Colon (tissue), 2 donors: ENCODE measurements around the gene BSND.

Source experiments
- FAIRE-seq: peaks from 2 replicates; lab custom pipeline; 2012; peaks lifted over from hg19 to GRCh38; lab: Jason Lieb, UNC
- donor health status: control.
- donor health status: control.

The BSND gene

DNA sequence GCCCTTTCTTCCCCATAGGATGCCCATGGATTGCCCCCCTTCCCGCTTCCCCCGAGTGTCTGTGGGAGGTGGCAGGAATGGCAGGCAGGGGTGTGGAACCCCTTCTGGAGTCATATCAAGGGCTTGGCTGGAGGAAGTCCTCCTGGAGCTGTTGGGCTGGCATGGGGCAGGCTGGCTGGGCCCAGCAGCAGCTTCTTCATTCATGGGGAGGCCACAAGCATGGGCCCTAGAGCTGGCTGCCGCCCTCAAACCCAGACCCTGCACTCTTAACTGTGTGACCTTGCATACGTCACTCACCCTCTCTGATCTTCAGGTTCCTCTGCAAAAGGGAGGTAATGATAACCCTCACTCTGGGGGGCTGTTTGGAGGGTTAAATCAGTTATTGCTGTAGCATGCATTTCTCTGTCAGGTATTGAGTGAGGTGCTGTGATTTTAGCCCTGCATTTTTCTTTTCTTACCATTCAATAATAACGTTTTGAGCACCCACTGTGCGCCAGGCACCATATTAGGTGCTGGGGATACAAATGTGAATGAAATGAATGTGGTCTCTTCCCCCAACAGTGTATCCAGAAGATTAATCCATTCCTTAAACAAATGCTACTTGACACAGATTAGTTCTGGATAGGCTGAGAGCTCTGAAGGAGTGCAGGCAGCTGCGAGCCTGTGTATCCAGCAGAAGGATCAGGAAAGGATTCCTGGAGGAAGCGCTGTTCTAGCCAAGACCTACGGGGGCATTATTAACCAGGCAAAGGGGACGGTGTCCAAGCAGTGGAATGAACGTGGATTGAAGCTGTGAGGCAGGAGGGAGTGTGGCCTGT lies 49.9 kb downstream of the BSND start:
- no peak for FAIRE-seq

DNA sequence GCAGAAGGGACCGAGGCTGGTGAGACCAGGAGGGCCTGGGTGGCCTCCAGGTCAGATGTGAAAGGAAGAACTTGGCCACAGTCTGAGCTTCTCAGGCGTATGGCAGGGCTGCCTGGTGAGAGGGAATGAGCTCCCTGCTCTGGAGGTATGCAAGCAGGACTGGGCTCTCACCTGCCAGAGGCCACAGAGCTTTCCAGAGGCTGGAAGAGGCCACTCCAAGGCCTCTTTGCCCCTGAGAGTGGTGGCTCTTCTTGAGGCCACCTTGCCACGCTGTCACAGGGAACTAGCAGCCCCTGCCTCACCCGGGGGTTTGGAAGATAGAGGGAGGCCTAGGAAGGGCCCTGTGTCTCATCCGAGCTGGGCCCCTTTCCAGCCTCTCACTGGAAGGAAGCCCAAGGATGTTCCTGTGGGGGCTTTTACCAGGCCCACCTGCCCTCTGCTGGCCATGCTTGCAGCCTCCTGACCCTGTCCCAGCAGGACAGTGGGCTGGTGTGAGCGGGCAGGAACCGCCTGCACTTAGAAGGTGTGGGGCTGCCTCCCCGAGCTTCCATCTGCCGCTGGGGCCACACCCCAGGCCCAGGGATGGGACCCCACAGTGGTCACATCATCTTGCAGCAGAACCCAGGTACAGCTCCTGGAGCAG lies 50.7 kb downstream of the BSND start:
- no peak for FAIRE-seq

DNA sequence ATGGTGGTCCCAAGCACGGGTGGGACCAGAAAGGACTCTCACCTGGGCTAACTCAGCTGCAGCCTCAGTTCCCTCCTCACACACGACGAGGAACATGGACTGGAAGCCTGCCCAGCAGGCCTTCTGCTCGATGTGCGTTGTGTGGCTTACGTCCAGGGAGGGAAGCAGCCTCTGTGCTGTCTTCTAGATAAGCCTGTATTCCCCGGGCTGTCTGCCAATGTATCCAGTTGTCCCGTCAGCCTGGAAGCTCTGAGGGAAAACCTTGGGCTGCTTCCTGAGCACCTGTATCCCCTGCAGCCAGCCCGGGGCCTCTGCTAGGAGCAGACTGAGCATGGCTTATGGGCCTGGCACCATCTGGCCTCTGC lies 51.2 kb downstream of the BSND start:
- FAIRE-seq, result no peak

DNA sequence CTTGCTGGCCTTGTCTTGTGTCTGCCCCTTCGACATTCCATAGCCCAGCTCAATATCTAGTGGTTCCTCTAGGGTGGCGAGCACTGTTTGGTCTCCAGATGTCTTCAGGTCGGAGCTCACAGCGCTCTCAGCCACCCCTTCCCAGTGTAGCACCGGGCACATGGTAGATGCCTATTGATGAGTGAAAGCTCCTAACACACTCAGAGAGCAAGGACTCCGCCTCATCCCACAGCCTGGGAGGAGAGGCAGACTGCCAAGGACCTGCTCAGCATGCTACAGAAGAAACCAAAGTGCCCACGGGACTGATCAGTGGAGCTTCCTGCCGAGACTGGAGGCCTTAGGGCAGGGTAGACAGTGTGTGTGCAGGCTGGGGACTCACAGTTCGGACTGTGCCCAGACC lies 51.5 kb downstream of the BSND start:
- FAIRE-seq, result no peak

DNA sequence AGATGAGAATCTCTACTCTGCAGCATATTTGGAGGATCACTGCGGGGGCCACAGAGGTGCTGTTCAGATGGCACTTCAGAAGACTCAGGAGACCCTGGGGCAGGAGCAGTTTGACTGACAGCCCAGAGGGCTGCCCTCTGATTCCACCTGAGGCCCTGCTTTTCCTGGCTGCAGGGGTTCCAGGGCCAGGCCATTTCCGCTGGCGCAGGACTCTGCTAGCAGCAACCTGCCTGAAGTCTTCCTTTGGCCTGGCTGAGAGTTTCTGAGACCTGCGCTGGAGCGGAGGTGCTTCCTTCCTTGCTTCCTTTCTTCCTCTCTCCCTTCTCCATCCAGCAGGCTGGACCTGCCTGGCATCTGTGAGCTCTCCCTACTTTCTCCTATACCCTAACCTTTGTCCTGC lies 52.4 kb downstream of the BSND start:
- FAIRE-seq, result no peak

DNA sequence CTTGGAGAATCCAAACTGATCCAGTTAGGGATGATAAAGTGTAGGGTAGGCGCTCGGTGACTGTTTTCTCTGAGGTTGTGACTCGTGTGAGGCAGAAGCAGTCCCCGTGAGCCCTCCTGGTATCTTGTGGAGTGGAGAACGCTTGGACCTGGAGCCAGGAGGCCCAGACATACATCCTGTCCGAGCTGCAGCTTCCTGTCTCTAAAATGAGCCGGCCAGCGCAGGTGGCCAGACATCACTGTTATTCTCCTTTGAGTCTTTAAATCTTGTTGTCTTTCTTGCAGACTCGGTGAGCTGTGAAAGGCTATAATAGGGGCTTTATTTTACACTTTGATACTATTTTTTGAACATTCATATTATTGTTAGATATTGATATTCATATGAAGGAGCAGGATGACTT lies 52.9 kb downstream of the BSND start:
- no peak for FAIRE-seq

DNA sequence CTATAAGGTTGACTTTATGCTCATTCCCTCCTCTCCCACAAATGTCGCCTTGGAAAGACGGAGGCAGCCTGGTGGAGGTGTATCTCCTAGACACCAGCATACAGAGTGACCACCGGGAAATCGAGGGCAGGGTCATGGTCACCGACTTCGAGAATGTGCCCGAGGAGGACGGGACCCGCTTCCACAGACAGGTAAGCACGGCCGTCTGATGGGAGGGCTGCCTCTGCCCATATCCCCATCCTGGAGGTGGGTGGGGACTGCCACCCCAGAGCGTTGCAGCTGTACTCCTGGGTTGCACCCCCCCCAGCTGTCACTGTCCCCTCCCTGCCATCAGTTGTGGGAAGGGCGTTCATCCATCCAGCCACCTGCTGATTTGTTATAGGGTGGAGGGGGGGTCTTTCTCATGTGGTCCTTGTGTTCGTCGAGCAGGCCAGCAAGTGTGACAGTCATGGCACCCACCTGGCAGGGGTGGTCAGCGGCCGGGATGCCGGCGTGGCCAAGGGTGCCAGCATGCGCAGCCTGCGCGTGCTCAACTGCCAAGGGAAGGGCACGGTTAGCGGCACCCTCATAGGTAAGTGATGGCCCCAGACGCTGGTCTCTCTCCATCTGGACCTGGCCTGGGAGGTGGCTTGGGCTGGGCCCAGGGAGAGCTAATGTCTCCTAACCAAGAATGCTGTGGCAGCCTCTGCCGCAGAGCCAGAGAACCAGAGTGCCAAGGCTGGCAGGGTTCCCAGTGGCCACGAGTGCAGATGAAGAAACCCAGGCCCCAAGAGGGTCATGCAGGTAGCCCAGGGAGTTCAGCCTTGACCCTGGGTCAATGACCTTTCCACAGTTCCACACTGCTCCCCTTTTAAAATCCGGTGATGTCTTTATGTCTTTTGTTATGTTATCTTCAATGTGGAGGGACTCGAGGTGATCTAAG lies 53.7 kb downstream of the BSND start:
- no peak for FAIRE-seq

DNA sequence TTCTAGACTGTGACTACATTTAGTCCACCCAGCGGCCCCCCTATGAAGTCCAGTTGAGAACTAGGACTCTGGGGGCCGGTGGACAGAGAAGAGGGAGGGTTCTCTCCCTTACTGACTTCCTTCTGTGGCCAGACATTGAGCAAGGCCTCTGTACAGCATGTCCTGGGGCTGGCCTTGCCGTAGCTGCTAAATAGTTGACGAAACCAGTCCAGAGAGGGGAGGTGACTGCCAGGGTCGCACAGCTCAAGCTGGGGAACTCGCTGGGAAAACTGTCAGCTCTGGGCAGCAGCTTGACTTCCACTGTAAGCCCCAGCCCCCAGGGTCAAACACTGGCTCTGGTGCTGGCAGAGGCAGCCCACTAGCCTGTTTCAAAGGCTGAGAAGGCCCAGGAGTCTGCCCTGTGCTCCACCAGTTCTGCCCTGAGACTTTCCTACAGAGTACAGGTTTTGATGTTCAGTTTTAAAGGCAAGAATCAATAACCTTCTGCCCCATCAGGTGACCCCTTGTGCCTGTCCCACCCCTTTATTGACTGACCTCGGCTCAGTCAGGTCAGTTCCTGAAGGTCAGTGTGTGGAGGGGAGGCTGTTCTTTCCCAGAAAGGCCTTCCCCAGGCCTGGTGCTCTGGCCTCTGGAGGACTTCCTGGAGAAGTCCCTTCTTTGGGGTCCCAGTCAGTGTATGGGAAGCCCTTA lies 54.7 kb downstream of the BSND start:
- no peak for FAIRE-seq

DNA sequence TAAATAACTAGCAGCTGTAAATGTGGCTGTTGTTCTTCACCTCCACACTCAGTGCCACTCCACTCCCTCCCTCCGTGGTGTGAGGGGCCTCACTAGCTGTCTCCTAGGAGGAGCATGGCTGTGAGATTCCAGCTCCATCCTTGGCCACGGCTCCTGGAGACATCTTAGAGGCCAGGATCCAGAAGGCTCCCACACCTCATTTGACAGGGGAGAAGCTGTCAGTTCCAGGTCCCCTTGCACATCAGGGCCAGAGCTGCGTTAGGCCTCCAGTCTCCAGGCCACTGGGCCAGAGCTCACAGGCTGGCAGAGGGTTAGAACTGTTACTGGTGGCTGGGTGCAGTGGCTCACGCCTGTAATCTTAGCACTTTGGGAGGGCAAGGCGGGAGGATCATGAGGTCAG lies 55.7 kb downstream of the BSND start:
- FAIRE-seq, result no peak

DNA sequence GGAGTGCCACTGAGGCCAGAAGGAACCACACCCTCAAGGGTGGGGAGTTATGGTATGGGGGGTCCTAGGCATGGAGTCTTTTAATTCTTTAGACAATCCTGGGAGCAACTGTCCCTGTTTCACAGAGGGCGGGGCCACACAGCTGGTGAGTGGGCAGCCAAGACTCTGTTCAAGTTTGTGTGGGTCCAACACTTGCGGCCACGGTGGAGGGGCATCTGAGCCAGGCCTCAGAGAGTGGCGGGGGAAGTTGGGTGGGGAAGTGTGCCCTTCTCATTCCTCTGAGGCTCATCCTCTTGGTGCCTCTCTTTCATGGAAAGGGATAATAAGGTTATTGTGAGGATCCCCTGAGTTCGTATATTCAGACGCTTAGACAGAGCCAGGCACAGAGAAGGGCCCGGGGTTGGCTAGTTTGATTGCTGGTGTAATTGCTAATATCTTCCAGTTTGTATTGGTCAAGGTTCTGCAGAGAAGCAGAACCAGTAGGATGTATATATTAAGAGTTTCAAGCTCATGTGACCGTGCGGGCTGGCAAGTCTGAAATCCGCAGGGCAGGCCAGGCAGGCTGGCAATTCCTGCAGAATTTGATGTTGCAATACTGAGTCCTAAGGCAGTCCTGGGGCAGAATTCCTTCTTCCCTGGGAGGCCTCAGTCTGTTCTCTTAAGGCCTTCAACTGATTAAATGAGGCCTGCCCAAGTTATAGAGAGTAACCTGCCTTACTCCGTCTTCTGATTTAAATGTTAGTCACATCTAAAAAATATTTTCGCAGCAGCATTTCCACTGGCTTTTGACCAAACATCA lies 56.5 kb downstream of the BSND start:
- FAIRE-seq, result no peak

DNA sequence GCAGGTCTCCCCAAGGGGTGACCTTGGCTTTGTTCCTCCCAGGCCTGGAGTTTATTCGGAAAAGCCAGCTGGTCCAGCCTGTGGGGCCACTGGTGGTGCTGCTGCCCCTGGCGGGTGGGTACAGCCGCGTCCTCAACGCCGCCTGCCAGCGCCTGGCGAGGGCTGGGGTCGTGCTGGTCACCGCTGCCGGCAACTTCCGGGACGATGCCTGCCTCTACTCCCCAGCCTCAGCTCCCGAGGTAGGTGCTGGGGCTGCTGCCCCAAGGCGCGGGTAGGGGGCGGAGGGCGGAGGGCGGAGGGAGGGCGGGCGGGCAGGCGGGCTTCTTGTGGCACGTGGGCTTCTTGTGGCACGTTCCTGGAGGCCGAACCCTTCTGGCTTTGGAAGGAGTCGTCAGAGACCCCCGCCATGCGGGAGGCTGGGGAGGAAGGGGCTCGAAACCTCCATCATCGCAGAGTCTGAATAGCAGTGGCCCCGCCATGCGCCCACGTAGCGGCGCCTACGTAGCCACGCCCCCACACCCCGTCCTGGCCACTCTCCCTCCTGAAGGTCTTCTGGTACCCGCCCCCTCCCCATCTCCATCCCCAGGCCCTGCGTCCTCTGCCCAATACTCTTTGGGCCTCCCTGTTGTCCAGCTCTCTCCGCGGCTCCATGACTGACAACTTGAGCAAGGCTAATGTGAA lies 57.4 kb downstream of the BSND start:
- no peak for FAIRE-seq

DNA sequence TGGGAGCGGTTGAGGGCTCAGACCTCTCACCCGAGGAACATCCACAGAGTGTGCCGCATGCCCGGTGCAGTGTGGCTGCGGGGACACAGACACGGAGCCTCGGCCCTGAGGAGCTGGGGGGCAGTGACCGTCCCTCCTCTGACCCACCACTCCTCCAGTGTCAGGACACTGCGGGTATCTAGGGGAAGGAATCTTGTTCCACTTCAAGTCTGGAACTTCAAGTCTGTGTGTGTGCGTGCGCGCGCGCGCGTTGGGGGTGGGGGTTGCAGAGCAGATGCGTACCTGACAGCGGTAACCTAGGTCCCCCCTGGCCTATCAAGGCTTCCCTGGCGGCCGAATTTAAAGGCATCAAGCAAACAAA lies 57.9 kb downstream of the BSND start:
- no peak for FAIRE-seq

DNA sequence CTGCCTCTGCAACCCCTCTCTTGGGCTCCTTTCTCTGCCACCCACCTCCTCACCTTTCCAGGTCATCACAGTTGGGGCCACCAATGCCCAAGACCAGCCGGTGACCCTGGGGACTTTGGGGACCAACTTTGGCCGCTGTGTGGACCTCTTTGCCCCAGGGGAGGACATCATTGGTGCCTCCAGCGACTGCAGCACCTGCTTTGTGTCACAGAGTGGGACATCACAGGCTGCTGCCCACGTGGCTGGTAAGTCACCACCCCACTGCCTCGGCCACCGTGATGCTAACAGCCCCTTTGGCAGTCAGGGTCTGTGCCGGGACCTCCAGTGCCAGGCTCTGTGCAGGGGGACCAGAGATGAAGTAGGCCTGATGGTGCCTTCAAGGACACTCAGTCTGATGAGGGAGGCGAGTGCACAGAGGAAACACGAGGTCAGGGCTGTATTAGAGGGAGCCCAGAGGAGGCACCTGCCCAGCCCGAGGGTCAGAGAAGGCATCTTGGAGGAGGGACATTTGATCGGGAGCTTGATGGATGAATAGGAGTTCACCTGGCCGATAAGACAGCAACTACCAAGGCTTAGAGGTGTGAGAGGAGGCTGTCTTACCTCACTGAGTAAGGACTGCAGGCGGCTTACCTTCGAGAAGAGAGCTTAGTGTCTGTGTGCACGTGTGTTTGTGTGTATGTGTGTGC lies 58.7 kb downstream of the BSND start:
- no peak for FAIRE-seq

DNA sequence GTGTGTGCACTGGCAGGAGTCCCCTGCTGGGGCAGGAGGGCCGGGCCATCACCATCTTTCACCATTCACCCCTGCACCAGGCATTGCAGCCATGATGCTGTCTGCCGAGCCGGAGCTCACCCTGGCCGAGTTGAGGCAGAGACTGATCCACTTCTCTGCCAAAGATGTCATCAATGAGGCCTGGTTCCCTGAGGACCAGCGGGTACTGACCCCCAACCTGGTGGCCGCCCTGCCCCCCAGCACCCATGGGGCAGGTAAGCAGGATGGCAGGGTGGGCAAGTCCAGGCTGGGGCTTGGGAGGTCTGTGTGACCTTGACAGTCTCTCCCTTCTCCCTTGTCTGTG lies 59.2 kb downstream of the BSND start:
- FAIRE-seq, result no peak

DNA sequence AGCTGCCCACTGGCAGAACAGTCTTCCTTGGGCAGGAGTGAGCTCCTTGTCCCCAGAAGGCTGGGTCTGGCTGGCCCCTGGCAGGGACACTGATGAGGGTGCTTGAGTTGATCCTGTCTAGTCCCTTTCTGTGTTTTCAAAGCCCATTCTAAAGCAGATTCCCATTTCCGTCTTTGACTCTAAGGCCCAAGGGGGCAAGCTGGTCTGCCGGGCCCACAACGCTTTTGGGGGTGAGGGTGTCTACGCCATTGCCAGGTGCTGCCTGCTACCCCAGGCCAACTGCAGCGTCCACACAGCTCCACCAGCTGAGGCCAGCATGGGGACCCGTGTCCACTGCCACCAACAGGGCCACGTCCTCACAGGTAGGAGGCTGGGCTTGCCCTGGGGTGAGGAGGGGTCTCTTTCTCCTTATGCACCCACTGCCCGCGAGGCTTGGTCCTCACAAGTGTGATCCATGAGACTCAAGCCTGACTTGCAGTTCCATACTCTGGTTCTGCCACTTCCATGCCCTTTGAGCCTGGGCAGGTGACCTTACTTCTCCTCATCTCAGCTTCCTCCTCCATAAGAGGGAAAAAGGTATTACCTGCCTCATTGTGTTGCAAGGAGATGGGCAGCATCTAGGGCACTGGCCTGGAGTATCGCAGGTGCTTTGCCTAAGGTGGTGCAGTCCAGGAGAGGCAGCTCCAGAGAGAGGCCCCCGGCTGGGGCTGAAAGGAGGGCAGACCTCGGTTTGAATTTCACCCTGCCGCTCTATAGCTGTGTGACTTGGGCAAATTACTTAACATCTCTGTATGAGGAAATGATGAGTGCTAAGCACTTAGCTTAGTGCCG lies 60.8 kb downstream of the BSND start:
- no peak for FAIRE-seq

DNA sequence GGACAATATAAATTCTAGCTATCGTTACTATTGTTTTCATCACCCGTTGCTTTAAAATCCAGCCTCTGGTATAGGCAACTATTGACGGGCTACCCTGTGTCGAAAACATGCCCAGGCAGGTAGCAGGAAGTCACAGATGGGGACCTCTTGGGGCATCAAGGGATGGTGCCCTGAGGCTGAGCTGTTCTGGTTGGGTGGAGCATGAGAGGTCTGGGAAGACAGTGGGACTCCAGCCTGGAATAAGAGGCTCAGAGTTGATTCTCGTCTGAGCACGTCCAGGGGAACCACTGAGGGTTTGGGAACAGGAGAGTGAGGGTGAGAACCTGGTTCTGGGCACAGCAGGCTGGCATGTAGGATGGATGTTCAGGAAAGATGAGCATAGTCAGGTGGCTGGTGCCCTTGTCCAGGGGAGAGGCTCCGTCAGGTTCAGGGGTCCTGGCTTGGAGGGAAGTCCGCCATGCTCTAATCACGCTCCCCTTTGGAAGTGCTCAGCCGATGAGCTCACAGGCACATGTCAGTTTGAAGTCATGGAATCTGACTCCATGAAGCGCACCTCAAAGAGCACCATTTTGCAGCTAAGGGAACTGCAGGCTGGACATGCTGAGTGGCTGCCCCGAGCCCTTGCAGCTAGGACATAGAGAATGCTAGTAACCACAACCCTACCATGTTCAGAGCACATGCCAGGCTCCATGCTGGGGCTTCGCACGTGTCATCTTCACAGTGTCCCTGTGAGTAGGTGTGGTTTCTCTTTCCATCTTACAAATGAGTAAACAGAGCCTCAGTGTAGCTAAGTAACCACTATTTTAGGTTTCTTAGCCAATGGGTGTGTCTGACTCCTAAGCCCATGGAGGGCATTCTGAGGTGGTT lies 61.6 kb downstream of the BSND start:
- FAIRE-seq, result no peak

DNA sequence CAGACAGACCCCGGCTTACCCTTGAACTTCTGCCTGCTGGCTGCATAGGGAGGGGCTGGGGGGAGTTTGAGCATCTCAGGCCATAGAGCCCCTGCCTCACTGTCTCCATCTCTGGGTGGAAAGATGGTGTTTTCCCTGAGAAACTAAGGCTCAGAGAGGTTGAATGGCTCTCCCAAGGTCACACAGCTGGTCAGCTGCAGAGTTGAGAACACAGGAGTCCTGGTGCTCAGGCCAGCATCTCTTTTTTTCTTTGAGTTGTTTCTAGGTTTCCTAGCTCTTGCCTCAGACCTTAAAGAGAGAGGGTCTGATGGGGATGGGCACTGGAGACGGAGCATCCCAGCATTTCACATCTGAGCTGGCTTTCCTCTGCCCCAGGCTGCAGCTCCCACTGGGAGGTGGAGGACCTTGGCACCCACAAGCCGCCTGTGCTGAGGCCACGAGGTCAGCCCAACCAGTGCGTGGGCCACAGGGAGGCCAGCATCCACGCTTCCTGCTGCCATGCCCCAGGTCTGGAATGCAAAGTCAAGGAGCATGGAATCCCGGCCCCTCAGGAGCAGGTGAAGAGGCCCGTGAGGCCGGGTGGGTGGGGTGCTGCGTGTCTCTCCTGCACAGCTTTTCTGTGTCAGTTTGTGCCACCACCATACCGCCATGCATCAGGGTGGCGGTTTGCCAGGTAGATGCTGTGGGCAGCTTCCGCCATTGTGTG lies 62.4 kb downstream of the BSND start:
- no peak for FAIRE-seq
